ENCODE data around the gene ANAPC13.

Gene ANAPC13

GRCh38 chr3:134482622-134483021 is 3.2 kb downstream of the ANAPC13 start:
- no peak for DNase-seq (ENCODE audit: low read depth in 2 of 2)

DNA sequence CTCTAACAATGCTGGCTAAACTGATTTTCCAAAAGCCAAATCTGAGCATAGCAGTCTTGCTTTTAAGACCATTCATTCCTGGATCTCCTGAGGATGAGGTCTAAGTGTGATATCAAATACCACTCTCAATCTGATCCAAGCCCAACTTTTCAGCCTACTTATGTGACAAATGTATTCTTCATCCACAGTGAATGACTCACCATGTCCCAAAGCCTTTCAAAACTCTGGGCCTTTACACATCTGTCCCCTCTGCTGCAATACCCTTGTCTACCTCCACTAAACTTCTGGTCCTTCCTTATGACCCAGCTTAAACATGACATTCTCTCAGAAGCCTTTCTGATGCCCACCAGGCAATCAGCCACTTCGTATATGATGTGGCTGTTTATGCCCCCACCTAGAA is 4.6 kb downstream of the ANAPC13 start:
- no peak for DNase-seq (ENCODE audit: low read depth in 2 of 2)

DNA sequence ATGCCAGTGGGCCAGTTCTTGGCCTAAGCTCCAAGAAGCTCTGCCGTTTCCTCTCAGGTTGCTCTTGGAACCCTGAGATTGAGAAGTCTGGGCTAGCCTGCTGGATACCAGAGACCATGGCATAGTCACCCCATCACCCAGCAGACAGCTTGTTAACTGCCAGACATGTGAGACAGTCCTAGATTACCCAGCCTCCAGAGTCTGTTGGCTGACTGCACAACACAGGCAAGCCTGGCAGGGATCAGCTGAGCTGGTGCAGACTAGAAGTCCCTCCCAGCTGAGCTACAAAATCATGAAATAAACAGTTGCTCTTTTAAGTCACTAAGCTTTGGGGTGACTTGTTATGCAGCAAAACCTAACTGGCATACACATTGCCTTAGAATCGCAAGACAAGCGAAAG is 5.2 kb downstream of the ANAPC13 start:
- no peak for DNase-seq (ENCODE audit: low read depth in 2 of 2)

GRCh38 chr3:134477938-134478337 is 7.8 kb downstream of the ANAPC13 start:
- no peak for DNase-seq (ENCODE audit: low read depth in 2 of 2)

- no peak for DNase-seq (ENCODE audit: low read depth in 2 of 2)
Measured at GRCh38 chr3:134477002-134477401, 8.8 kb downstream of the ANAPC13 start.

DNA sequence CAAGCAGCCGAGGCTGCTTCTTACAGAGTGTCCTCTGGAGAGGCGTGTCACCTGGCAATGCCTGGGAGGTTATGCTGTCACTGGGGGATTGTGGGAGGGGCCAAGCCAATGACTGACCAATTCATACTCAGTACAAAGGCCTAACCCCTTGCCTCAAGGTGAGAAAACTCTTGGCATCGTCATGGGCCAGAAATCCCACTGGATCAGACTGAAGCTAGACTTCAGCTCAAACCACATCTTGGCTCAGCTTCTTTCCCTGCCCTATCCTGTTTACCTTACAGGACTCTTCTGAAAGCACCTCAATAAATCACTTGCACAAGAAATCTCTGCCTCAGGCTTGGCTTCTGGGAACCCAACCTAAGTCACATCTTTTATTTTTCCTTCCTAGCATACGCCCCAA is 9.5 kb downstream of the ANAPC13 start:
- DNase-seq (ENCODE audit: low read depth in 2 of 2) = no peak

GRCh38 chr3:134474956-134475355 is 10.8 kb downstream of the ANAPC13 start:
- DNase-seq (ENCODE audit: low read depth in 2 of 2) = no peak

- DNase-seq (ENCODE audit: low read depth in 2 of 2) = peak; percentile 54 to 55
Measured at GRCh38 chr3:134473868-134474546, 11.8 kb downstream of the ANAPC13 start.

GRCh38 chr3:134472831-134473230 is 13.0 kb downstream of the ANAPC13 start:
- no peak for DNase-seq (ENCODE audit: low read depth in 2 of 2)

GRCh38 chr3:134471521-134472193 is 14.1 kb downstream of the ANAPC13 start:
- DNase-seq (ENCODE audit: low read depth in 2 of 2) = no peak

GRCh38 chr3:134468519-134468918 is 17.3 kb downstream of the ANAPC13 start:
- no peak for DNase-seq (ENCODE audit: low read depth in 2 of 2)

DNA sequence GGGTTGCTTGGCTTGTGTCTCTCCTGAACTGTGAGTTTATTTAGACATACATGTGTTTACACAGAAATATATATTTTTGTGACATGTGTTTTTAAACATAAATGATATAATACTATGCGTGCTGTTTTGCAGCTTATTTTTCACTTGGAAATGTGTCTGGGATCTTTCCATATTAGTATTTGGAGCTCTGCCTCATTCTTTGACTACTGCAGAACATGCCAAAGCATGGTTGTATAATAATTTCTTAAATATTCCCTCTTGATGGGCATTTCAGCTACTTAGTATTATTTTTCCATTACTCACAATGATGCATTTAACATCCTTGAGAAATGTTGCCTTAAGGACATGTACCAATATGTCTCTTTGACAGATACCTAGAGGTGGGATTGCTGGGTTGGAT is 19.5 kb downstream of the ANAPC13 start:
- no peak for DNase-seq (ENCODE audit: low read depth in 2 of 2)

DNA sequence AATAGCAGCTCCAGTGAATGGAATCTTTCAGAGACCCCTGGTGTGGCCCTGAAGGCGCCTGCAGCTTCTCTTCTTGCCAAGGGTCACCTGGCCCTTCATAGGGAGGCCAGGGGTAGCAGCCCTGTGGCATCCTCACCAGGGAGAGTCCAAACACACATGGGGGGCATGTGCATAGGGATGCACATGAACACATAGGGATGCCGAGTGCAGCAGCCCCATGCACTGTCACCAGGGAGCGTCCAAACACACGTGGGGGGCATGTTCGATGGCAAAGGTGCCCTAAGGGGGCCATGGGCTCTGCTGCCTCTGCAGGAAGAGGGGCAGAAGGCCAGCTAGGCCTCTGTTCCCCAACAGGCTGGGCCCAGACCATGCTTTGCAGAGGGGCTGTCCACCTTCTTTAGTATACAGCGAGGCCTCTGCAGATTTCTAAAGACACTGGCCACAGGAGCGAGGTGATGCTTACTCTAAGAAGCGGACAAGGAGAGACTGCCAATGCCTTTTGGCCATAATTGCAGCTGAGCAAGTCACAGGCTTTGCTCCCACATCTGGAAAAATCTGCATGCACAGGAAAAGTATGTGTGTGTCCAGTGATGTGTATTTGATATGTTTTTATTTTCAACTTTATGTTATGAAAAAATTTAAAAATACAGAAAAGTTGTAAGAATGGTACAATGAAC is 21.0 kb downstream of the ANAPC13 start:
- no peak for DNase-seq (ENCODE audit: low read depth in 2 of 2)

- DNase-seq (ENCODE audit: low read depth in 2 of 2) = no peak
Measured at GRCh38 chr3:134464064-134464688, 21.6 kb downstream of the ANAPC13 start.

GRCh38 chr3:134463676-134464063 is 22.1 kb downstream of the ANAPC13 start:
- DNase-seq (ENCODE audit: low read depth in 2 of 2) = no peak

DNA sequence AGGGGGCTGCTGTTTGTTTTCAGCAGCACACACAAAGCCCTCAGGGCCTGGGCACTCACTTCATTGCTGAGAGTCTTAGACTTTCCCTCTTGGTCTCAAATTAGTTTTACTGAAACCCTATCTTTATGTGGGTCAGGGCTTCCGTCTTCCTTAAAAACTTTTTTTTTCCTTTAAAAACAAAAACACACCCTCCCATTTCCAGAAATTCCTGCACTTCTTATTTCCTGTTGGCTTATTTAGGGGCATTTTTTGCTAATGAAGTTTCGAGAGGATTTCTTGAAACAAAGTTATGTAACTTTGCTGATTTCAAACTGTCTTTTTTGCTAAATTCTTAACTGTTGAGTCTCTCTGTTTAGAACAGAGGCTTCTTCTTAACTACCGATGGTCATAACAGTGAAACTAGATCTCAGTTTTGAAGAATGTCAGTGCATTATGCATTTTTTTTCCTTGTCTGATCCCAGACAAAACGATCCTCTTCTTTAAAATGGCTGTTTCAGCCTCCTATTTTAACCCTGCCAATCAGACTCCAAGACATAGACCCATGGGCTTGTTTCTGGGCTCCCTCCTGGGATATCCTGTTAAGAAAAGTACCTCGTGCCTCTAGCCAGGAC is 23.3 kb downstream of the ANAPC13 start:
- DNase-seq (ENCODE audit: low read depth in 2 of 2) = no peak

DNA sequence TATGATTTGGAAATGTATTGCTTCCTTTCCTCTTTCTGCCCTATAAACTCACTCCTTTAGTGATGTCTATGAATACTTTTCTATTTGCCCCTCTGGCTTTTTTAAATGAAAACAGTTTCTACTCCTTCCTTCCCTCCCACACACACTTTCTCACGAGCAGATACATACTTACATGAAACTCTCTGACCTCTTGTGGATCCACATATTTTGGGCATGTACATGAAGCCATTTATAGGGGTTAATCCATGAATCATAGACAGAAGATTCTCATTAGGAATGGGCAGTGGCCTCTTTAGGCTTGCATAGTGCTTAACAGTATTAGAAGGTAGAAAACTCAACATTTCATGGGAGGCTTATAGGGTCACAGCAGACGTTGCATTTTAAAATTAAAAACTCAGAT is 24.8 kb downstream of the ANAPC13 start:
- no peak for DNase-seq (ENCODE audit: low read depth in 2 of 2)

- DNase-seq (ENCODE audit: low read depth in 2 of 2) = no peak
Measured at GRCh38 chr3:134459562-134459961, 26.2 kb downstream of the ANAPC13 start.

GRCh38 chr3:134458406-134458945 is 27.3 kb downstream of the ANAPC13 start:
- no peak for DNase-seq (ENCODE audit: low read depth in 2 of 2)

DNA sequence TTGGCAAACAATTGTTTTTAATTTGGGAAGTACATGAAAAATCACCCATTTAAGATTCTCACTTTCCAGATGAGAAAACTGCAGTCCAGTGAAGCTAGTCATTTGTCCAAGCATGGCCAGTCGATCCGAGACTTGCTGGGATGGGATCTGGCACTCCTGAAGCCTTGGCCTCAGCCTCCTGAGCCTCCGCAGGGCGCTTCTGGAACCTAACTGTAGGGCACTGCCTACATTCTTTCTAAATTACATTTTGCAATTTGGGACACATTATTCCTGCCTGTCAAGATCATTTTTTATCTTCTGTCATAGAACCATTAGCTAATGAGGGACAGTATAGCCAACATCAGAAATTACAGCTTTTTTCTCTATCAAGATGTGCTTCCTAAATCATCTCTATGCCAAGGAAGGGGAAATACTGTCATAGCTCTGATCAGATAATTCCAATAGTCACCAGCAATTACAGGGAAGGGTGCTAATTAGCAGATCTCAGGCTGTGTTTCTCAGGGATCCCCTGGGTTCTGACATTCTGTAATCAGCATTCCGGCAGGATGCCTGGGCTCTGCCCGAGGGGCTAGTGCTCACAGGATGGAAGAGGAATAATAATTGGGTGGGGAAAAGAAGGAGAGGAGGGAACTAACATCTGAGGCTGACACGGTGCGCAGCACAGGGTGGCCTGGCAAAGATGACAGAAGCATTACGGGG is 28.3 kb downstream of the ANAPC13 start:
- DNase-seq (ENCODE audit: low read depth in 2 of 2) = no peak

- DNase-seq (ENCODE audit: low read depth in 2 of 2) = no peak
Measured at GRCh38 chr3:134453631-134454030, 32.2 kb downstream of the ANAPC13 start.

All from stimulated activated CD8-positive, alpha-beta memory T cell treated with anti-CD3 and anti-CD28 coated beads, Interleukin-2, amount 100 ng/mL, for 48 hours (primary cell).